Measurements from ENCODE around the gene NFATC4.
"Not testable (repeated sequence)": the region's sequence is repeated elsewhere in the genome, so short reads cannot be mapped to it uniquely, and the experiment has no call there.

The NFATC4 gene

DNA sequence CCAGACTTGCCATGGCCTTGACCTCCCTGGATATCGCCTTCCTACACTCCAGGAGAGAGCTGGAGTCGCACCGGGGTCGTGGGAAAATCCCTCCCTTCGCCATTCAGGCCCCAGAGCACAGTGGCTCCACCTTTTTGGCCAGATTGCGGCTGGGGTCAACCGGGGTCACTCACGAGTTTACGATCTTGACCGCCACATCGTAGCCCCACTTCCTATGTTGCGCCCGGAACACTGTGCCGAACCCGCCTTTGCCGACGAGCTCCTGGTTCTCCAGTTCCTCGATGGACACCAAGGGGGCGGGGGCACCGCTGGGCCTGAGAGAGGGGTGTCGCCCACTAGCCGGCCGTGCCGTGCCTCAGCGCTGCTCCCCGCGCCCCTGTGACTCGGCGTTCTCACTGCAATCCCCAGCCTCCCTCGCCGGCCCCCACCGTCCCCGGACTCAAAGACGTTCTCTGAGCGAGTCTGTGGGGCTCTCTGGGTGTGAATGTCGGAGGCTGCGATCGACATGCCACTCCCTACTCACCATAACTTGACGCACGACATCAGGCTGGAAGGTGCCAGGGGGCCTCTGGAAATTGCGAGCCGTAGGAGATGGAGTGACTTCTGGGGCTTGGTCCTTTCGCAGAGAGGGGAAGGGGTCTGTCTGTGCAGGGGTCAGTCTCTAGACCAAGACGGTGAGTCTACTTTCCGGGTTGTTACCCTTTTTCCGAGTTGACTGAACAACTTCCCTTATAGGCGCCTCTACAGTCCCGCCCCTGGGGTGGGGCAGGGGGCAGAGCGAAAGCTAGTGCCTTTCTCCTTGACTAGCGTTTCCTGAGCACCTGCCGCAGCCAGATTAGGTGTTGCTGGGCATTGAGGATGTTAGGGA lies 28.5 kb upstream of the NFATC4 start, which contains the start of gene RIPK3:
TSS of gene RIPK3 (minus strand) at position 708 of the 868 bp plus-strand sequence. CDS start at position 543, 165 bp downstream.
- peak; percentile 40 to 43 for DNase-seq

GRCh38 chr14:24340606-24341005 lies 27.4 kb upstream of the NFATC4 start:
- DNase-seq, result no peak

DNA sequence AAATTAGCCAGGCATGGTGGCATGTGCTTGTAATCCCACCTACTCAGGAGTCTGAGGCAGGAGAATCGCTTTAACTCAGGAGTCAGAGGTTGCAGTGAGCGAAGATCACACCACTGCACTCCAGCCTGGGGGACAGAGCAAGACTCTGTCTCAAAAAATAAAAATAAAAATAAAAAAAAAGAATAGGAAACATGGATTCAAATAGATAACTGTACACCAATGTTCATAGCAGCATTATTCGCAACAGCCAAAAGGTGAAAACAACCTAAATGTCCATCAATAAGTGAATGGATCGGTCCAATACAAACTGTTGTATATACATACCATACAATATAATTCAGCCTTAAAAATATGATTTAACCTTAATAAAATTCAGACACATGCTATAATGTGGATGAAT lies 25.1 kb upstream of the NFATC4 start:
- no peak for DNase-seq

- peak; percentile 18 to 26 for DNase-seq
Observed at GRCh38 chr14:24343795-24344660, 24.0 kb upstream of the NFATC4 start.

DNA sequence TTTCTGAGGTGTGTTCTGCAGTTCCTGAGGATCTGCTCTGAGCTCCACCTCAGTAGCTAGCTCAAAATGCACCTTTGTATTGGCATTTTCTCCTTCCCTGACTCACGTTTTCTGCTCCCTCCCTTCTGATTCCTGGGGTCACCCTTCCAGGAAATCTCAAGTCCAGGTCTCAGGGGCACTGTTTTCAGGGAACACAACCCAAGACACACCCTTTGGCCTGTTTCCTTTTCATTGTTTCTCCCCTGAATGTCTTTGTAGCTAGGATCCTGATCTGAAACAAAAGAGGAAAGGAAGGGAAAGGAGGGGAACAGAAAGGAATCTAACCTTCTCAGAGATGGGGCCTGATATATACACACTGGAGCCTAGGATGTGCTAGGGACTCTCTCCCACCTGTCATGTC lies 20.9 kb upstream of the NFATC4 start:
- DNase-seq, result no peak

GRCh38 chr14:24348186-24348585 lies 19.8 kb upstream of the NFATC4 start:
- DNase-seq, result no peak

DNA sequence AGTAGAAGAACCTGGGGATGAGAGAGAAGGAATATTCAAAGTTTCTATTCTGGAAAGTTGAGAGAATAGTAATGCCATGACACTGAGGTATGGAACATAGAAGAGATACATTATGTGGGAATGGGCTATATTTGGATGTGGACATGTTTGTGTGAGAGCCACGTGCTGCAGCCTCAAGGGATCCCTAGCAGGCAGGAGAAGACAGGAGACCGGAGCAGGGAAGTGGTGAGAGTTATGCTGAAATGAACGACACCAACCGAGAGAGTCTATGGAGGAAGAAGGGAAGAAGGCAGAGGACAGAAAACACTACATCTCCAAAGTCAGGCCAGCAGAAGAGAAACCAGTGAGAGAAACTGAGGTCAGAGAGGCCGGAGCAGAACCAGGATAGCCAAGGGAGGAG lies 18.2 kb upstream of the NFATC4 start:
- DNase-seq, result no peak

DNA sequence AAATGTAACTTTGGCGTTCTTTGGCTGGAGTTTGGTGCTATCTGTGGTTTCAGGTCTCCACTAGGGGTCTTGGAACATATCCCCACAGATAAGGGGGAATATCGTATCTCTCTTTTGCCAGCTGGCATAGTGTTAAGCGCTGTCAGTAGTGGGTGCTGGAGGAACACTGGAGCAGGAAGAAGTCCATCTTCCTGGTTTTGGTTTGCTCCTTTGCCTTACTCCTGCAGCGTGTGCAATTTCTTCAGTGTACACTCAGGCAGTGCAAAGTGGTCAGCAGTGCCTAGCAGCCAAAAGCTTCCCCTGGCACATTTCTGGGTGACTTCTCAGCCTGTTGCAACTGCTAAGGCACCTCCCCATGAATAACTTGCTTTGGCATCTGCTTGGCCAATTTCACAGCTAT lies 16.5 kb upstream of the NFATC4 start:
- DNase-seq, result no peak

- DNase-seq, result no peak
Observed at GRCh38 chr14:24353559-24354481, 14.2 kb upstream of the NFATC4 start.

DNA sequence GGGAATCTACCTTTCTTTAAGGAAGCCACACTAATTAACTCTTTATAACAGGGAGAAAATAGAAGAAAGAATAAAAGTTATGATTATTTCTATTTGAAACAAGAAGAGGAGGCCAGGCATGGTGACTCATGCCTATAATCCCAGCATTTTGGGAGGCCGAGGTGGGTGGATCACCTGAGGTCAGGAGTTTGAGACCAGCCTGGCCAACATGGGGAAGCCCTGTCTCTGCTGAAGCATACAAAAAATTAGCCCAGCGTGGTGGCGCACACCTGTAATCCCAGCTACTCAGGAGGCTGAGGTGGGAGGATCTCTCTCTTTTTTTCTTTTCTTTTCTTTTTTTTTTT lies 13.5 kb upstream of the NFATC4 start:
- not testable (repeated sequence) for DNase-seq

- DNase-seq, result no peak
Observed at GRCh38 chr14:24355009-24355408, 13.0 kb upstream of the NFATC4 start.

DNA sequence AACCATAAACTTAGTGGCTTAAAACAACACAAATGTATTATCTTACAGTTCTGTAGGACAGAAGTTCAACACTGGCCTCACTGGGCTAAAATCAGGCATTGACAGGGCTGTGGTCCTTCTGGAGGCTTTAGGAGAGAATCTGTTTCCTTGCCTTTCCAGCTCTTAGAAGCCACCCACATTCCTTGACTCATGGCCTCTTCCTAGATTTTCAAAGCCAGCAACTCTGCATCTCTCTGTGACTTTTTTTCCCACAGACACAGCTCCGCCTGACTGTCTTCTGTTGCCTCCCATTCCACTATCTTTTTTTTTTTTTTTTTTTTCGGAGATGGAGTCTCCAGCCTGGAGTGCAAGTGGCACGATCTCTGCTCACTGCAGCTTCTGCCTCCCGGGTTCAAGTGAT lies 11.8 kb upstream of the NFATC4 start:
- no peak for DNase-seq

- DNase-seq, result no peak
Observed at GRCh38 chr14:24360281-24360680, 7.7 kb upstream of the NFATC4 start.

DNA sequence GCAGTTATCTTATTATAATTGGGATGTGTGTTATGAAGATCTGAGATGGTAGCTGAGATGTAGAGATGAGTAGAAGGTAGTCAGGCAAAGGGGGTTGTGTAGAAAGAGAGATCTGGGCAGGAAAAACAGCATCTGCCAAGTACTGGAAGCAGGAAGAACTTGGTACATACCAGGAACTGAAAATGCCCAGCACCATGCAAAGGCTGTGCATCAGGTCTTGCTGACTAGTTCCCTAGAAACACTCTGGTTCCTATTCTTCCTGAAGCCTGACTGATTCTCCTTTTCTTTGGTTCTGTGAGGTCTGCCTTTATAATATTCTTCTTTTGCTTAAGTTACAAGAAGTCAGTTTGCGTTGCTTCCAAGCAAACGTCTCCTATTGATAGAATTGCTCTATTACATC lies 6.7 kb upstream of the NFATC4 start:
- no peak for DNase-seq

- no peak for DNase-seq
Observed at GRCh38 chr14:24362241-24362960, 5.6 kb upstream of the NFATC4 start.

DNA sequence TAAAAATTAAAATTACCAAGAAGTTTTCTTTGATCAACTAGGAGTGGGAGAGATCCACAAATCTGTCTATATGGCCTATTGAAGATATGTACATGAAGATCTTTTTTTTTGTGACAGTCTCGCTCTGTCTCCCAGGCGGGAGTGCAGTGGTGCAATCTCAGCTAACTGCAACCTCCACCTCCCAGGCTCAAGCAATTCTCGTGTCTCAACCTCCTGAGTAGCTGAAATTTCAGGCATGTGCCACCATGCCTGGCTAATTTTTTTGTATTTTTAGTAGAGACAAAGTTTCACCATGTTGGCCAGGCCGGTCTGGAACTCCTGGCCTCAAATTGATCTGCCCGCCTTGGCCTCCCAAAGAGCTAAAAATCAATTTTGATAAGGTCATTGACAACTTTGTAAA lies 4.6 kb upstream of the NFATC4 start:
- DNase-seq, result no peak

- DNase-seq, result no peak
Observed at GRCh38 chr14:24364841-24365240, 3.1 kb upstream of the NFATC4 start.

GRCh38 chr14:24365600-24366412 lies 2.2 kb upstream of the NFATC4 start:
- DNase-seq, result peak; percentile 81 to 88

- DNase-seq, result no peak
Observed at GRCh38 chr14:24366413-24366720, 1.6 kb upstream of the NFATC4 start.

DNA sequence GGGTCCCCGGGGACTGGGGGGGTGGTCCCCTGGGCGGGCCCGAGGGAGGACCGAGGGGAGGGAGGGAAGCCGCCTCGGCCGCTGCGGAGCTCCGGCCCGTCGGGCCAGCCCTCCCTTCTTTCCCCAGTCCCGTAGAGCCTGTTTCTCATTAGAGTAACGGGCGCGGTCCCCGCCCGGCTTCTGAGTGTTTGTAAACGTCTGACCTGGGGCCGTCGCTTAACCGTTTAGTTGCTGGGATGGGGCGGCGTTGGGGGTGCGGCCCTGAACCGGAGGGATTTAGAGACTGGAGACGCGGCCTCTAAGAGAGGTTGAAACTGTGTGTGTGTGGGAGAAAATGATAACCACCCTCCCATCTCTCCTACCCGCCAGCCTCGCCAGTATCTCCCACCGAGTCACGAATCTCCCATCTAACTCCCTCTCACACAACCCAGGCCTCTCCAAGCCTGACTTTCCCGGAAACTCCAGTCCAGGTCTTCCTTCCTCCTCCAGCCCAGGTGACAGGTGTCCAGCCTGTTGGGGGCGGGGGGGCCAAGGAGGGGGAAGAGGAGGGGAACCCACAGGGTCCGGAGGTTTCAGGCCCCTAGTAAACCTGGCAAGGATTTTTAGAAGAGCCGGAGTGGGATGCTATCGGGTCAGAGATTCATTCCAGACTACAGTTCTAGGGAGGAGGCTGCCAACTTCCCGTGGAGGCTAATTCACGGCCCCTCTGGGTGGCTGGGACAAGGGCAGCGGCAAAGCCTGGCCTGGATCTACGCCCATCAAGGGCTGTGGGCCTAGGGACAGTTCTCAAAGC lies 1.1 kb upstream of the NFATC4 start:
- no peak for DNase-seq

DNA sequence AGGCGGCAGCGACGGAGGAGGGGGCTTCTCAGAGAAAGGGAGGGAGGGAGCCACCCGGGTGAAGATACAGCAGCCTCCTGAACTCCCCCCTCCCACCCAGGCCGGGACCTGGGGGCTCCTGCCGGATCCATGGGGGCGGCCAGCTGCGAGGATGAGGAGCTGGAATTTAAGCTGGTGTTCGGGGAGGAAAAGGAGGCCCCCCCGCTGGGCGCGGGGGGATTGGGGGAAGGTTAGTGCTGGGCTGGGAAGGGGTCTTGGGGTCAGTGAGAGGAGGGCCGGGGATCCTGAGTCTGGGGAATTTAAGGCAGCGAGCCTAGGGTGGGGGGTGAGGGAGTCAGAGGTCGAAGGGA lies 203 bp downstream of the NFATC4 start:
- DNase-seq, result no peak

Measured in AML-193 (cell line).